Activated T-helper 1 cell treated with anti-CD3 and anti-CD28 coated beads, Interleukin-12 subunit alpha, Interleukin-12 subunit beta, Interleukin-2, Interleukin-4 antibody, amounts not matched to agents 30 ng/mL and 10 ng/mL and 1 ng/mL, durations not matched to agents 14 hours and 24 hours and 36 hours (primary cell): ENCODE results near the gene PRKCZ. TPM values are rescaled to one million over a fixed set of nuclear protein-coding genes. Genes with fewer than 3 reads are reported as not detected.
A peak's percentile ranks its signal among the peaks of the same experiment; 100 is the strongest.

Experiments used
- DNase-seq: peaks from one replicate; pipeline ENCODE4 v3.0.0; 2021; ENCODE audit warnings: low spot score
- H3K27ac Mint-ChIP-seq: one replicate; pipeline ENCODE4 v1.8.0; 2021; ENCODE audit warnings: mild to moderate bottlenecking, mixed read lengths
- H3K27me3 Mint-ChIP-seq: one replicate; pipeline ENCODE4 v1.8.0; 2022; ENCODE audit warnings: mild to moderate bottlenecking, moderate library complexity, mixed read lengths; ENCODE audit not compliant: insufficient read depth
- H3K36me3 Mint-ChIP-seq: one replicate; pipeline ENCODE4 v1.8.0; 2021; ENCODE audit warnings: low read depth, mixed read lengths
- H3K4me1 Mint-ChIP-seq: one replicate; pipeline ENCODE4 v1.8.0; 2021; ENCODE audit warnings: low read depth, mixed read lengths
- H3K4me3 Mint-ChIP-seq: one replicate; pipeline ENCODE4 v1.8.0; 2021; ENCODE audit warnings: mild to moderate bottlenecking, moderate library complexity, mixed read lengths
- H3K9me3 Mint-ChIP-seq: one replicate; pipeline ENCODE4 v1.8.0; 2021; ENCODE audit warnings: mixed read lengths
- intact Hi-C: fragments of 100-400 bp; cut with micrococcal nuclease; formaldehyde crosslinking; loops from one replicate; pipeline ENCODE4 v1.15.1; 2024
- total RNA-seq: library from RNA; stranded (reverse); gene quantifications from 2 replicates; pipeline ENCODE4 v1.2.3, GENCODE V29; 2022

PRKCZ gene
- total RNA-seq, 1 donor from 2014 or later: 4.1 TPM

DNA sequence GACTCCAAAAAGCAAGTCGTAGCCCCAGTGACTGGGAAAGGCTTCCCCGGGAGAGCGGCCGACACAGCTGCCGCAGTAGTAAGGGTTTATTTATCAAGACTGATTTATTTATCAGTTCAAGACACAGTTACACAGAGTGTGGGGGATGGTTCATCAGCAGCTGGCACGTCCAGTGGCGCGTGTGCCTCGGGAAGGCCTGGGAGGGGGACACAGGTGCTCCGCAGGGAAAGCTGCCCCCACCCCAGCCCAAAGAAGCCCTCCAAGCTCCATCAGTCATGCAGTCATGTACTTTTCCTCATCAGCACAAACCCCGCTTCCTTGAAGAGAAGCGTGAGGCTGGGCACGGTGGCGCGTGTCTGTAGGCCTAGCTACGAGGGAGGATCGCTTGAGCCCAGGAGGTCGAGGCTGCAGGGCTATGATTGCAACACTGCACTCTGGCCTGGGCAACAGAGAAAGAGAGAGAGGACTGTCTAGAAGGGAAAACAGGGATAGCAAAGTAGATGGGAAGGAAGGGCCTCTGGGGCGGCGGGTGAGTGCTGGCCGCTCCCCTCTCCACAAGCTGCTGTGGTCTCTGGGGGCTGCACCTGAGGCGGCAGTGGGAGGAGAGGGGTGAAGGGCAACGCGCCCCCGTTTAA is 53.2 kb downstream of the PRKCZ start:
- intact Hi-C loops: no loop called here
- DNase-seq: no peak
- H3K36me3 Mint-ChIP-seq: no peaks in the 10 kb centered on the region
- no peak overlapping the region for H3K4me3 Mint-ChIP-seq
- H3K9me3 Mint-ChIP-seq: no peaks in the 10 kb centered on the region
- no peak overlapping the region for H3K27ac Mint-ChIP-seq
- no peaks in the 10 kb centered on the region for H3K4me1 Mint-ChIP-seq
- H3K27me3 Mint-ChIP-seq: no peaks in the 10 kb centered on the region

GRCh38 chr1:2103901-2104590 is 53.8 kb downstream of the PRKCZ start:
- no peaks in the 10 kb centered on the region for H3K4me1 Mint-ChIP-seq
- intact Hi-C loops: no loop called here

GRCh38 chr1:2104621-2105427 is 54.6 kb downstream of the PRKCZ start:
- Mint-ChIP-seq H3K27me3 (no peaks in the 10 kb centered on the region), H3K4me1 (no peaks in the 10 kb centered on the region), H3K27ac (no peak overlapping the region), H3K9me3 (no peaks in the 10 kb centered on the region), H3K4me3 (no peak overlapping the region), H3K36me3 (no peaks in the 10 kb centered on the region)
- intact Hi-C loops: no loop called here
- no peak for DNase-seq

More at GRCh38 chr1:2103901-2104590, 53.8 kb downstream of the PRKCZ start:
- no peaks in the 10 kb centered on the region for H3K27me3 Mint-ChIP-seq
- no peaks in the 10 kb centered on the region for H3K9me3 Mint-ChIP-seq
- DNase-seq: no peak
- no peak overlapping the region for H3K4me3 Mint-ChIP-seq
- H3K27ac Mint-ChIP-seq: peak overlapping the region; percentile 44
- no peaks in the 10 kb centered on the region for H3K36me3 Mint-ChIP-seq

GRCh38 chr1:2105781-2106524 is 55.7 kb downstream of the PRKCZ start:
- intact Hi-C loops: no loop called here
- Mint-ChIP-seq H3K27me3 (no peaks in the 10 kb centered on the region), H3K4me3 (no peak overlapping the region), H3K36me3 (no peaks in the 10 kb centered on the region), H3K27ac (no peak overlapping the region), H3K9me3 (no peaks in the 10 kb centered on the region), H3K4me1 (no peaks in the 10 kb centered on the region)
- no peak for DNase-seq

DNA sequence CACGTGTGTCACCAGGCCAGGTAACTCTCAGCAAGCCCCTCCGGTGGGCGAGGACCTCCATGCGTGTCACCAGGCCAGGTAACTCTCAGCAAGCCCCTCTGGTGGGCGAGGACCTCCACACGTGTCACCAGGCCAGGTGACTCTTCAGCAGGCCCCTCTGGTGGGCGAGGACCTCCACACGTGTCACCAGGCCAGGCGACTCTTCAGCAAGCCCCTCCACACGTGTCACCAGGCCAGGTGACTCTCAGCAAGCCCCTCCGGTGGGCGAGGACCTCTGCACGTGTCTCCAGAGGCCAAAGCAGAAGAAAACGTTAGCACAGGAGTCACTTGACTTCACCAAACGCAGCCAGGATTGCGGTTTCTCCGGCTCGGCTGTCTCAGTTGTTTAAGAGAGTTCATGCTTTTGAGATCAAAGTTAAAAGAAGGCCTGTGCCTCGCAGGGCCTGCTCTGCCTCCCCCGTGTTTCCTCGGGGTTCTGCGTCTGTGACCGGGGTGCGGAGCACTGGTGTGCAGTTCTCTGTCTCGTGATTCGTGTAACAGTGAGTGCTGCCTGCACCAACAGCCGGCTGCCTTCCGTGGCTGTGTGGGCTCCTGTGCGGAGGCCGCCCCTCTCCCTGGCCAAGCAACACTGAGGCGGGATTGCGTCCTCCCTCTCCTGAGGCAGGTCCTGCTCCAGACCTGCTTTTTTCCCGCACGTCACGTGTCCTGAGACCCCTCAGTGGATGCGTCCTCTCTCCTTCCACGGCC is 56.6 kb downstream of the PRKCZ start:
- Mint-ChIP-seq H3K27ac (no peak overlapping the region), H3K9me3 (no peaks in the 10 kb centered on the region)
- intact Hi-C loops: no loop called here

GRCh38 chr1:2107586-2108212 is 57.5 kb downstream of the PRKCZ start:
- H3K9me3 Mint-ChIP-seq: no peaks in the 10 kb centered on the region
- H3K4me3 Mint-ChIP-seq: no peak overlapping the region
- H3K27me3 Mint-ChIP-seq: no peaks in the 10 kb centered on the region
- H3K4me1 Mint-ChIP-seq: no peaks in the 10 kb centered on the region
- H3K36me3 Mint-ChIP-seq: no peaks in the 10 kb centered on the region
- no peak for DNase-seq
- intact Hi-C loops: no loop called here
- H3K27ac Mint-ChIP-seq: no peak overlapping the region

More for the DNA sequence above, 56.6 kb downstream of the PRKCZ start:
- no peak for DNase-seq
- H3K4me3 Mint-ChIP-seq: no peak overlapping the region
- no peaks in the 10 kb centered on the region for H3K27me3 Mint-ChIP-seq
- H3K4me1 Mint-ChIP-seq: no peaks in the 10 kb centered on the region
- no peaks in the 10 kb centered on the region for H3K36me3 Mint-ChIP-seq

DNA sequence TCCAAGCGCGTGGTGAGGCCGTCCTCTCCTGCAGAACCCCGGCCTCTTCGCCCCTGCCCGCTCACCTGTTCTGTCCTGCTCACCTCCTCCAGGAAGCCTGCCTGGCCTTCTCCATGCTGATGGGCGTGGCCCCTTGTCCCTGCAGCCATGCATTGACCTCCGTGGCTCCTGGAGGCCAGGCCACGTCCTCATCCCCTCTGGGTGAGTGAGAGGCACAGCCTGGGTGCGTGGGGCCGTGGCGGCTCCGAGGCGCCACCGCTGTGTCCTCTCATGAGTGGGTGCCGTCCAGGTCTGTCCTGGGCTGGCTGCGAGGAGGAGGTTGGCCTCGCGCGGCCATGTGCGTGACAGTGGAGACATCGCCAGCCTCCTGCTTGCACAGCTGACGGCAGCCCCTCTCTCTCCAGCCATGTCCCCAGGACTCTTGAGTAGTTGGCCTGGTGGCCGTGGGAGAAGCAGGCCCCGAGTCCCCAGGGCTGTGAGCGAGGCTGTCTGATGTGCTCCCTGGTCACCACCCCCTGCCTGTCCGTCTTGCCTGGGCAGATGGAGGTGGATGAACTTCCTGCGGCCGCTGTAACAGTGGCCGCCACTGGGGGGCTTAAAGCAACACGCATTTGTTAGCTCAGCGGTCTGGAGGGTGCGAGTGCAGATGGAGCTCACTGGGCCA is 58.1 kb downstream of the PRKCZ start:
- no peak overlapping the region for H3K4me3 Mint-ChIP-seq
- H3K27me3 Mint-ChIP-seq: no peaks in the 10 kb centered on the region
- H3K9me3 Mint-ChIP-seq: no peaks in the 10 kb centered on the region
- H3K4me1 Mint-ChIP-seq: no peaks in the 10 kb centered on the region
- DNase-seq: no peak
- intact Hi-C loops: no loop called here
- no peaks in the 10 kb centered on the region for H3K36me3 Mint-ChIP-seq
- no peak overlapping the region for H3K27ac Mint-ChIP-seq

GRCh38 chr1:2108877-2109580 is 58.8 kb downstream of the PRKCZ start:
- Mint-ChIP-seq H3K27me3 (no peaks in the 10 kb centered on the region), H3K9me3 (no peaks in the 10 kb centered on the region), H3K4me1 (no peaks in the 10 kb centered on the region), H3K4me3 (no peak overlapping the region), H3K36me3 (no peaks in the 10 kb centered on the region), H3K27ac (no peak overlapping the region)
- DNase-seq: no peak
- intact Hi-C loops: no loop called here

DNA sequence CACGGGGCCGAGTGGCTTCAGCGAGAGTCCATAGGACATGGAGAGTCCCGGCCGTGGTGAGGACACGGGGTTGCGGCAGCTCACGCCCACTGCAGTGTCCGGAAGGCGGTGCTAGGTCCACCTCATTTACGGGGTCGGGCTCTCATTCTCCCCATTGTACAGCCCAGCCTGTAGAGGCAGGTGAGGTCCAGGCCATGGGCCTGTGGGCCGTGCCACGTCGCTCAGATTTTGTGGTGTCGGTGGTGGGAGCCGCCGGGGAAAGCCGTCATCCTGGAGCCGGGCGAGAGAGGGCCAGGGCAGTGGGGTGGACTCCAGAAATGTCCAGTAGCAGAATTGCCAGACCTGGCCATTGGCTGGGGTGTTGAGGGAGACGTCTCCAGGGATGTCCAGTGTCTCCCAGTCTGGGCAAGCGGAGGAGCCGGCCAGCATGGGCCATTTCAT is 59.4 kb downstream of the PRKCZ start:
- Mint-ChIP-seq H3K27ac (no peak overlapping the region), H3K4me1 (no peaks in the 10 kb centered on the region), H3K9me3 (no peaks in the 10 kb centered on the region), H3K36me3 (no peaks in the 10 kb centered on the region), H3K27me3 (no peaks in the 10 kb centered on the region), H3K4me3 (no peak overlapping the region)
- intact Hi-C loops: no loop called here
- no peak for DNase-seq

DNA sequence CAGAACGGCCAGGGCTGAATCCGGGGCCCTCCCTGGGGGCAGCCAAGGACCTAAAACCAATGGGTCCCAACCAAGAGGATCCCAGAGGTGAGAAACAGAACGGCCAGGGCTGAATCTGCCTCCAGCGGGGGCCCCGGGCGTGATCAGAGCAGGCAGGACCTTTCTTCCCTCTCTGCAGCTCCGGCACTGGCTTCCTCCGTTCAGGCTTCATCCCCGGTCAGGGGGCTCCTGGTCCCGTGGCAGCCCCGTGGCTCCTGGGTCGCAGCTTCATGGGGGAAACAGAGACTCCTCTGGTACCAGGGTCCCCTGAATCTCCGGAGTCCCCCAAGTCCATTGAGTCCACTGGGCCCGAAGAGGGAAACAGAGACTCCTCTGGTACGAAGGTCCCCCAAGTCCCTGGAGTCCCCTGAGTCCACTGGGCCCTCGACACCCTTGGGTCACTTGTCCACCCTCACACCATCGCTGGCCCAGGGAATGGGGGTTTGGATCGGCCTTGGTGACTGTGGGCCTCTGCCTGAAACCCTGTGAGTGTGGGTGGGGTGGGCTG is 60.1 kb downstream of the PRKCZ start:
- no peak for DNase-seq
- Mint-ChIP-seq H3K9me3 (no peaks in the 10 kb centered on the region), H3K4me1 (no peaks in the 10 kb centered on the region), H3K4me3 (no peak overlapping the region), H3K27me3 (no peaks in the 10 kb centered on the region), H3K36me3 (no peaks in the 10 kb centered on the region), H3K27ac (no peak overlapping the region)
- intact Hi-C loops: no loop called here
